GM23338 (cell line): ENCODE results near the gene BFSP2. TPM values are rescaled to one million over a fixed set of nuclear protein-coding genes. Genes with fewer than 3 reads are reported as not detected.

ENCODE experiments used
- ATAC-seq: fragments of 200-7000 bp; cut with Tn5 transposase; 3 replicates; pipeline ENCODE4 v1.9.1; 2020
- DNase-seq: peaks from one replicate; pipeline ENCODE4 v3.0.0-alpha.2; 2015; ENCODE audit warnings: low spot score
- H2AFZ ChIP-seq: fragments of 200-600 bp; sonication (generic); 2 replicates; pipeline ENCODE4 v1.8.0; 2016; ENCODE audit warnings: antibody characterized with exemption, mild to moderate bottlenecking, moderate library complexity
- H3F3A ChIP-seq: fragments of 200-600 bp; sonication (generic); replicated peaks from 2 replicates; pipeline ENCODE4 v1.8.0; 2017; ENCODE audit warnings: antibody characterized with exemption, mixed run types, low read depth
- H3K27ac ChIP-seq: fragments of 200-600 bp; sonication (generic); 2 replicates; pipeline ENCODE4 v1.6.1; 2016; ENCODE audit warnings: low read depth
- H3K27me3 ChIP-seq: fragments of 200-600 bp; sonication (generic); 2 replicates; pipeline ENCODE4 v1.8.0; 2016; ENCODE audit warnings: mild to moderate bottlenecking, mixed run types, moderate library complexity; ENCODE audit not compliant: insufficient read depth
- H3K36me3 ChIP-seq: fragments of 200-600 bp; sonication (generic); 2 replicates; pipeline ENCODE4 v1.8.0; 2016; ENCODE audit warnings: mild to moderate bottlenecking; ENCODE audit not compliant: insufficient read depth
- H3K4me1 ChIP-seq: fragments of 200-600 bp; sonication (generic); 2 replicates; pipeline ENCODE4 v1.8.0; 2016; ENCODE audit warnings: mild to moderate bottlenecking, moderate library complexity; ENCODE audit not compliant: insufficient read depth
- H3K4me2 ChIP-seq: fragments of 200-600 bp; sonication (generic); 2 replicates; pipeline ENCODE4 v1.7.1; 2017; ENCODE audit warnings: mixed run types
- H3K4me3 ChIP-seq: fragments of 200-600 bp; sonication (generic); 2 replicates; pipeline ENCODE4 v1.6.1; 2016; ENCODE audit warnings: mixed run types
- H3K79me2 ChIP-seq: fragments of 200-600 bp; sonication (generic); replicated peaks from 2 replicates; pipeline ENCODE4 v1.8.0; 2017; ENCODE audit warnings: mild to moderate bottlenecking; ENCODE audit not compliant: insufficient read depth
- H3K9me2 ChIP-seq: fragments of 200-600 bp; sonication (generic); 2 replicates; pipeline ENCODE4 v1.8.0; 2017; ENCODE audit not compliant: insufficient read depth
- H4K20me1 ChIP-seq: fragments of 200-600 bp; sonication (generic); replicated peaks from 2 replicates; pipeline ENCODE4 v1.8.0; 2017; ENCODE audit warnings: mild to moderate bottlenecking; ENCODE audit not compliant: insufficient read depth
- H3K27ac Mint-ChIP-seq: 2 replicates; pipeline ENCODE4 v1.8.0; 2020; ENCODE audit warnings: inconsistent platforms, mild to moderate bottlenecking, moderate library complexity, mixed read lengths
- H3K27me3 Mint-ChIP-seq: 3 replicates; pipeline ENCODE4 v1.8.0; 2022; ENCODE audit warnings: low read depth, mild to moderate bottlenecking, moderate library complexity, mixed read lengths, inconsistent platforms; ENCODE audit not compliant: insufficient read depth, poor library complexity
- H3K36me3 Mint-ChIP-seq: 3 replicates; pipeline ENCODE4 v1.8.0; 2021; ENCODE audit warnings: low read depth, mild to moderate bottlenecking, inconsistent platforms, moderate library complexity, mixed read lengths
- H3K4me1 Mint-ChIP-seq: 3 replicates; pipeline ENCODE4 v1.8.0; 2020; ENCODE audit warnings: mild to moderate bottlenecking, inconsistent platforms, mixed read lengths
- H3K4me3 Mint-ChIP-seq: 3 replicates; pipeline ENCODE4 v1.8.0; 2021; ENCODE audit warnings: moderate library complexity, mild to moderate bottlenecking, inconsistent platforms, mixed read lengths
- H3K9me3 Mint-ChIP-seq: 3 replicates; pipeline ENCODE4 v1.8.0; 2020; ENCODE audit warnings: moderate library complexity, mild to moderate bottlenecking, inconsistent platforms, mixed read lengths
- CTCF ChIP-seq, 2 experiments: fragments of 200-600 bp in 1 of 2; sonication (generic) in 1 of 2; conservative IDR thresholded peaks; 2 replicates each; pipeline versions ENCODE4 v1.5.1 to v1.6.1; 2016 to 2017; ENCODE audit warnings: antibody characterized with exemption in 2 of 2, low read depth in 2 of 2, mild to moderate bottlenecking in 2 of 2, moderate library complexity in 1 of 2
- ETS1 ChIP-seq: IDR thresholded peaks from 2 replicates; pipeline ENCODE4 v1.6.1; 2016; ENCODE audit warnings: antibody characterized with exemption
- EZH2 ChIP-seq: fragments of 200-600 bp; sonication (generic); IDR thresholded peaks from one replicate; pipeline ENCODE4 v1.8.0; 2017; ENCODE audit warnings: antibody characterized with exemption, mild to moderate bottlenecking, low read depth; ENCODE audit not compliant: unreplicated experiment
- EZH2phosphoT487 ChIP-seq: fragments of 200-600 bp; sonication (generic); IDR thresholded peaks from one replicate; pipeline ENCODE4 v1.8.1; 2018; ENCODE audit warnings: antibody characterized with exemption; ENCODE audit not compliant: unreplicated experiment
- JUNB ChIP-seq: IDR thresholded peaks from one replicate; pipeline ENCODE4 v1.6.1; 2016; ENCODE audit warnings: antibody characterized with exemption; ENCODE audit not compliant: unreplicated experiment
- NANOG ChIP-seq: IDR thresholded peaks from 2 replicates; pipeline ENCODE4 v1.6.1; 2016; ENCODE audit warnings: antibody characterized with exemption, borderline replicate concordance
- REST ChIP-seq: IDR thresholded peaks from one replicate; pipeline ENCODE4 v1.6.1; 2018; ENCODE audit warnings: antibody characterized with exemption; ENCODE audit not compliant: unreplicated experiment
- ZNF114 ChIP-seq: fragments of 250-450 bp; sonication (Bioruptor Pico); IDR thresholded peaks from 2 replicates; pipeline ENCODE4 v1.5.0; 2020; ENCODE audit warnings: mild to moderate bottlenecking, moderate library complexity
- ZNF331 ChIP-seq: fragments of 250-450 bp; sonication (Bioruptor Pico); IDR thresholded peaks from 2 replicates; pipeline ENCODE4 v1.5.0; 2020; ENCODE audit warnings: low read depth, mild to moderate bottlenecking, moderate library complexity
- polyA plus RNA-seq: library from polyadenylated mRNA; unstranded; fragments of >200 nt; fragmentation: Nextera tagmentation; extraction: Ambion mirVana; gene quantifications from 2 replicates; pipeline ENCODE4 v1.2.1, GENCODE V29; 2016
- total RNA-seq: library from RNA; depleted of rRNA; stranded (reverse); fragments of >200 nt; shearing (Covaris generic); gene quantifications from 2 replicates; pipeline ENCODE4 v1.2.3, GENCODE V29; 2014

The BFSP2 gene
- total and polyA plus RNA-seq, 2 experiments from 2014 or later, result not detected

- no peak for ATAC-seq
- Histone ChIP-seq H3F3A (no peaks in the 10 kb centered on the region), H3K4me2 (no peak overlapping the region), H3K27ac (no peak overlapping the region), H3K27me3 (no peaks in the 10 kb centered on the region), H4K20me1 (no peaks in the 10 kb centered on the region), H3K36me3 (no peaks in the 10 kb centered on the region), H3K4me1 (no peaks in the 10 kb centered on the region), H3K79me2 (no peaks in the 10 kb centered on the region), H2AFZ (no peak overlapping the region), H3K4me3 (no peak overlapping the region), H3K9me2 (no peaks in the 10 kb centered on the region)
- no peak for TF ChIP-seq CTCF (conservative IDR thresholded peaks at IDR 0.05; ENCODE audit: low read depth in 2 of 2)
- no peak for DNase-seq
- no peak overlapping the region for H3K27ac Mint-ChIP-seq
- H3K9me3 Mint-ChIP-seq, result no peaks in the 10 kb centered on the region; the same call in 2 of the 3 replicates
- no peaks in the 10 kb centered on the region for H3K4me1 Mint-ChIP-seq
- H3K36me3 Mint-ChIP-seq, result no peaks in the 10 kb centered on the region
- H3K27me3 Mint-ChIP-seq, result peaks cover 4% of the 10 kb centered on the region
- no peak overlapping the region for H3K4me3 Mint-ChIP-seq
Measured at GRCh38 chr3:133503409-133503808, 103.6 kb downstream of the BFSP2 start.

- Mint-ChIP-seq H3K4me3 (no peak overlapping the region), H3K9me3 (no peaks in the 10 kb centered on the region; the same call in 2 of the 3 replicates), H3K4me1 (no peaks in the 10 kb centered on the region), H3K27me3 (peaks cover 4% of the 10 kb centered on the region), H3K36me3 (no peaks in the 10 kb centered on the region), H3K27ac (no peak overlapping the region)
- Histone ChIP-seq H3K4me1 (no peaks in the 10 kb centered on the region), H3F3A (no peaks in the 10 kb centered on the region), H3K27ac (no peak overlapping the region), H2AFZ (no peak overlapping the region), H4K20me1 (no peaks in the 10 kb centered on the region), H3K36me3 (no peaks in the 10 kb centered on the region), H3K4me2 (no peak overlapping the region), H3K79me2 (no peaks in the 10 kb centered on the region), H3K27me3 (no peaks in the 10 kb centered on the region), H3K4me3 (no peak overlapping the region), H3K9me2 (no peaks in the 10 kb centered on the region)
- no peak for DNase-seq
- ATAC-seq, result no peak
- TF ChIP-seq REST (no peak), ZNF331 (no peak), ETS1 (no peak), EZH2 (no peak), NANOG (no peak), CTCF (conservative IDR thresholded peaks at IDR 0.05; ENCODE audit: low read depth in 2 of 2) (no peak), ZNF114 (CRISPR knock-in tag) (no peak), JUNB (no peak), EZH2phosphoT487 (no peak)
Measured at GRCh38 chr3:133504736-133505135, 104.9 kb downstream of the BFSP2 start.
